ENCODE results near the gene CLASP2. TPM values are rescaled to one million over a fixed set of nuclear protein-coding genes. Genes with fewer than 3 reads are reported as not detected.
"Not testable (repeated sequence)": the region's sequence is repeated elsewhere in the genome, so short reads cannot be mapped to it uniquely, and the experiment has no call there.

CLASP2 gene
- total and polyA plus RNA-seq, 2 experiments from 2014 or later = 12.3 to 30.4 TPM

- Histone ChIP-seq H3F3A (ENCODE audit: insufficient read depth) (no peaks in the 10 kb centered on the region), H3K27ac (no peak overlapping the region), H3K9me3 (ENCODE audit: low read depth) (no peaks in the 10 kb centered on the region), H3K79me2 (ENCODE audit: insufficient read depth) (no peaks in the 10 kb centered on the region), H4K20me1 (ENCODE audit: insufficient read depth) (no peaks in the 10 kb centered on the region), H3K9ac (no peak overlapping the region), H2AFZ (no peak overlapping the region), H3K4me3 (no peak overlapping the region), H3K4me2 (ENCODE audit: unreplicated experiment) (no peak overlapping the region), H3K27me3 (replicated peaks; ENCODE audit: insufficient read depth) (no peaks in the 10 kb centered on the region), H3K9me2 (ENCODE audit: insufficient read depth) (no peaks in the 10 kb centered on the region), H3K4me1 (ENCODE audit: insufficient read depth) (no peaks in the 10 kb centered on the region), H3K36me3 (ENCODE audit: low read depth) (no peaks in the 10 kb centered on the region)
- TF ChIP-seq EZH2 (IDR thresholded peaks at IDR 0.05; ENCODE audit: insufficient read depth, poor library complexity, severe bottlenecking) = no peak
- TF ChIP-seq EZH2phosphoT487 (IDR thresholded peaks at IDR 0.05; ENCODE audit: insufficient read depth, low read depth) = no peak
- no peak for DNase-seq
- in situ Hi-C loops (cut with MboI) = no loop called here
- 76 to 83% methylated on average over 3 of the region's 3 CpGs for WGBS, 2 experiments (ENCODE audit: low coverage in 1 of 2, low lambda C conversion rate in 2 of 2, missing lambda C conversion rate in 2 of 2)
These were observed 250.3 kb downstream of the CLASP2 start for GRCh38 chr3:33467786-33468185.

GRCh38 chr3:33461097-33461496, 257.0 kb downstream of the CLASP2 start:
- no peak overlapping the region for H3K27ac ChIP-seq
- H2AFZ ChIP-seq = no peak overlapping the region
- H3K27me3 ChIP-seq (replicated peaks; ENCODE audit: insufficient read depth) = no peaks in the 10 kb centered on the region
- no peak overlapping the region for H3K4me3 ChIP-seq
- no peak overlapping the region for H3K9ac ChIP-seq
- no peaks in the 10 kb centered on the region for H3K9me2 ChIP-seq (ENCODE audit: insufficient read depth)
- H3K9me3 ChIP-seq (ENCODE audit: low read depth) = no peaks in the 10 kb centered on the region
- 55 to 74% methylated on average over 2 of the region's 2 CpGs for WGBS, 2 experiments (ENCODE audit: low coverage in 1 of 2, low lambda C conversion rate in 2 of 2, missing lambda C conversion rate in 2 of 2)
- no peaks in the 10 kb centered on the region for H3K36me3 ChIP-seq (ENCODE audit: low read depth)
- no peak overlapping the region for H3K4me2 ChIP-seq (ENCODE audit: unreplicated experiment)
- no peaks in the 10 kb centered on the region for H3F3A ChIP-seq (ENCODE audit: insufficient read depth)
- no peaks in the 10 kb centered on the region for H3K4me1 ChIP-seq (ENCODE audit: insufficient read depth)
- TF ChIP-seq EZH2 (IDR thresholded peaks at IDR 0.05; ENCODE audit: insufficient read depth, poor library complexity, severe bottlenecking) (no peak), EZH2phosphoT487 (IDR thresholded peaks at IDR 0.05; ENCODE audit: insufficient read depth, low read depth) (no peak)
- in situ Hi-C loops (cut with MboI) = no loop called here
- H3K79me2 ChIP-seq (ENCODE audit: insufficient read depth) = no peaks in the 10 kb centered on the region
- no peaks in the 10 kb centered on the region for H4K20me1 ChIP-seq (ENCODE audit: insufficient read depth)
- DNase-seq = no peak

- H3F3A ChIP-seq (ENCODE audit: insufficient read depth); H3K4me3 ChIP-seq; H2AFZ ChIP-seq; H3K79me2 ChIP-seq (ENCODE audit: insufficient read depth); in situ Hi-C loops (cut with MboI); H4K20me1 ChIP-seq (ENCODE audit: insufficient read depth); H3K27me3 ChIP-seq (replicated peaks; ENCODE audit: insufficient read depth); DNase-seq; H3K4me2 ChIP-seq (ENCODE audit: unreplicated experiment); H3K36me3 ChIP-seq (ENCODE audit: low read depth); H3K9ac ChIP-seq; H3K27ac ChIP-seq; H3K4me1 ChIP-seq (ENCODE audit: insufficient read depth); H3K9me3 ChIP-seq (ENCODE audit: low read depth); H3K9me2 ChIP-seq (ENCODE audit: insufficient read depth): not testable (repeated sequence)
- 81 to 90% methylated on average over 4 of the region's 4 CpGs for WGBS, 2 experiments (ENCODE audit: low coverage in 1 of 2, low lambda C conversion rate in 2 of 2, missing lambda C conversion rate in 2 of 2)
These were observed 258.5 kb downstream of the CLASP2 start for GRCh38 chr3:33459577-33459976.

GRCh38 chr3:33458446-33458845, 259.6 kb downstream of the CLASP2 start:
- no peak overlapping the region for H3K9ac ChIP-seq
- no peak overlapping the region for H3K4me2 ChIP-seq (ENCODE audit: unreplicated experiment)
- H3K36me3 ChIP-seq (ENCODE audit: low read depth) = no peaks in the 10 kb centered on the region
- H3K27me3 ChIP-seq (replicated peaks; ENCODE audit: insufficient read depth) = no peaks in the 10 kb centered on the region
- no peaks in the 10 kb centered on the region for H3K79me2 ChIP-seq (ENCODE audit: insufficient read depth)
- H3K9me3 ChIP-seq (ENCODE audit: low read depth) = no peaks in the 10 kb centered on the region
- no peak overlapping the region for H3K27ac ChIP-seq
- H4K20me1 ChIP-seq (ENCODE audit: insufficient read depth) = no peaks in the 10 kb centered on the region
- in situ Hi-C loops (cut with MboI) = no loop called here
- H2AFZ ChIP-seq = no peak overlapping the region
- H3K9me2 ChIP-seq (ENCODE audit: insufficient read depth) = no peaks in the 10 kb centered on the region
- WGBS, 2 experiments (ENCODE audit: low coverage in 1 of 2, low lambda C conversion rate in 2 of 2, missing lambda C conversion rate in 2 of 2) = 76 to 87% methylated on average over 3 of the region's 3 CpGs
- DNase-seq = no peak
- no peaks in the 10 kb centered on the region for H3K4me1 ChIP-seq (ENCODE audit: insufficient read depth)
- H3F3A ChIP-seq (ENCODE audit: insufficient read depth) = no peaks in the 10 kb centered on the region
- no peak for TF ChIP-seq EZH2 (IDR thresholded peaks at IDR 0.05; ENCODE audit: insufficient read depth, poor library complexity, severe bottlenecking)
- TF ChIP-seq EZH2phosphoT487 (IDR thresholded peaks at IDR 0.05; ENCODE audit: insufficient read depth, low read depth) = no peak
- no peak overlapping the region for H3K4me3 ChIP-seq

GRCh38 chr3:33456756-33457155, 261.3 kb downstream of the CLASP2 start:
- no peak for DNase-seq
- no peaks in the 10 kb centered on the region for H3K4me1 ChIP-seq (ENCODE audit: insufficient read depth)
- no peaks in the 10 kb centered on the region for H3K27me3 ChIP-seq (replicated peaks; ENCODE audit: insufficient read depth)
- H3K36me3 ChIP-seq (ENCODE audit: low read depth) = no peaks in the 10 kb centered on the region
- no peaks in the 10 kb centered on the region for H3F3A ChIP-seq (ENCODE audit: insufficient read depth)
- no peaks in the 10 kb centered on the region for H3K9me3 ChIP-seq (ENCODE audit: low read depth)
- TF ChIP-seq EZH2 (IDR thresholded peaks at IDR 0.05; ENCODE audit: insufficient read depth, poor library complexity, severe bottlenecking) = no peak
- TF ChIP-seq EZH2phosphoT487 (IDR thresholded peaks at IDR 0.05; ENCODE audit: insufficient read depth, low read depth) = no peak
- H2AFZ ChIP-seq = no peak overlapping the region
- H3K4me2 ChIP-seq (ENCODE audit: unreplicated experiment) = no peak overlapping the region
- H3K9ac ChIP-seq = no peak overlapping the region
- in situ Hi-C loops (cut with MboI) = no loop called here
- H3K79me2 ChIP-seq (ENCODE audit: insufficient read depth) = no peaks in the 10 kb centered on the region
- H3K27ac ChIP-seq = no peak overlapping the region
- 9 to 25% methylated on average over 2 of the region's 2 CpGs for WGBS, 2 experiments (ENCODE audit: low coverage in 1 of 2, low lambda C conversion rate in 2 of 2, missing lambda C conversion rate in 2 of 2)
- no peaks in the 10 kb centered on the region for H4K20me1 ChIP-seq (ENCODE audit: insufficient read depth)
- H3K4me3 ChIP-seq = no peak overlapping the region
- H3K9me2 ChIP-seq (ENCODE audit: insufficient read depth) = no peaks in the 10 kb centered on the region

All from GM23248 (cell line).